NCI-H1105 treated with DMSO at 0.1 percent for 48 hours (cell line): Measurements from ENCODE around the gene EDNRB.
"Not testable (repeated sequence)": the region's sequence is repeated elsewhere in the genome, so short reads cannot be mapped to it uniquely, and the experiment has no call there.

Experiments used
- DNase-seq: peaks from one replicate; lab custom pipeline; 2025; lab: John Stamatoyannopoulos, UW

EDNRB gene

GRCh38 chr13:77918391-77919245 lies at the start of gene EDNRB:
Gene EDNRB (minus strand): TSS chr13:77918831. CDS start chr13:77918573, 258 bp downstream.
- no peak for DNase-seq

DNA sequence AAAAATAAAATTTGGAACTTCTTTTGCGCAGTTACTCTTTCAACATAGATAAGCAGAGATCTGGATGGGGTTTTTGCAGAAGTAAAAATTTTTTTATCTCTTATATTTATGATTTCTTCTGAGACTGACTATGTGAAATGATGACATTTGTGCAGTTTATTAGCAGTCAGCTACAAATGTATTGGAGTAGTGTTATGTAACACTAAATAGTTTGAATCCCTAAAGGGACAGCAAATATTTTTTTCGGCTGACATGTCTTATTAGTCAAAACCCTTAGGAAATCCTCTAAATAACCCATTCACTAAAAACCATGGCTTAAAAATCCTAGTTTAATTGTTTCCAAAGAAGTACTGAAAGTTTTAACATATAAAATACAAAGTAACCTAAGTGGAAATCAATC lies 48.0 kb upstream of the EDNRB start:
- no peak for DNase-seq

DNA sequence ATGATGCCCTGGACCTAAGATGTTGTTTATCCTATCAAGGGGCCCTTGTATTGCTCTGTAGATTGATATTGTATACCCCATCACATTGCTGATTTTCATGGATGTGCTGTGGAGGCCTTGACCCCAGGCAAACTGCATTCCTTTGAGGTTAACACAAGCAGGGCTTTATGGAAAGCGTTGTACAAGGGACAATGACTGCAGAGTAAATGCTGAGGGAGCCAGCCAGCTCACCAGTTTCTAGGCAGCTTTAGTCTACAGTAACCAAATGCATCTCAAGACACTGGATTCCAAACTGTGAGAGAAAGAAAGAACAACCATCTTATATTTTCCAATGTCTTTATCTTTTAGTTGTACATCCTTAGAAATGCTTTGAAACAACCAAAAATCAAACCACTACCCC lies 34.1 kb upstream of the EDNRB start:
- DNase-seq: no peak

DNA sequence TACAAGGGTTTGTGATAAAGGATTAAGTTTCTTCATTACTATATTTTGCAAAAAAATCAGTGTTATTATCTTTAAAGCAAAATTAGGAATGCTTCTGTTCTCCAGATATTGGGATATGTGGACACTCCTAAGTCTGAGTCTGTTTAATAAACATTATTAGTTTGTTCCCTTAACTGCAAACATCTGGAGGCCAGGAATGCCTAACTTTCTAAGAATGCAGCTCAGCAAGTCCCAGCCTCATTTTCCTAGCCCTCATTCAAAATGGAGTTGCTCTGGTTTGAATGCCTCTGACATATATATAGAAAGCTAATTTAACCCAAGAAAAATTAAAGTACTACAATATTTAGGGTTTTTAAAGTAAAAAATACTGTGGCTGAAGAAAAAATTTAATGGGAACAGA lies 33.6 kb upstream of the EDNRB start:
- no peak for DNase-seq

DNA sequence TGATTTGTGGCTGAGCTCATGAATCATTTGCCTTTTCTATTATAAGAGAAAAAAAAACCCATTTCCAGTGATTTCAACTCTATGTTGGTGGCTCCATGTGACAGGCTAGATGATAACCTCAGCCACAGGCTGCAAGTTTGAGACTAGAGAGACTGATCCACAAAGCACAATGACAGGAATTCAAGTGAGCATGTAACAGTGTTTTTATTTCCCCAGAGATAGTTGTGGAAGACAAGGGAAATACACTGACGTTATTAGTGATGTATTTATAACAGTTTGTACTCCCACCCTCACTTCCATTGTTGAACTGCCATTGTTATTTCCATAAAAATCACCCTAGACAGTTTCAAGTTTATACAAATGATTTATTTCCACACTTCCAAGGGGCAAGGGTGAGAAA lies 27.9 kb upstream of the EDNRB start:
- DNase-seq: no peak

- DNase-seq: not testable (repeated sequence)
These were observed 16.4 kb upstream of the EDNRB start for GRCh38 chr13:77935063-77935462.

DNA sequence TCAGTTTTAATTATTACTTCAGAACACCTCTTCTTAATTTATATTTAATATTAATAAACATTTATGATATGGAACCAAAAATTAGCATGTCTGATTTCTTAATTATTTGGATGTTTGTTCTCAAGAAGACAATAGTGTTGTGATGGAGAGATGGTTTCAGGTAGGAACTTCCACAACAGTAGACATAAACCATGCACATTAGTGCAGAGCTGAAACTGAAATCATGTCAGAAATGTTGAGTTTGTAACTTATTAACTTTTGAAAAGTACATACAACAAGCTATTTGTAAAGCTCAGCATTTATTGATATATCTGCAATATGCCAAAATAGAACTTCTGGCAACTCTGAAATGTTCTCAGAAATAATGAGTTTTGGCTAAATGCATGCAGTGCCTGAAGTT lies 11.8 kb upstream of the EDNRB start:
- no peak for DNase-seq

DNA sequence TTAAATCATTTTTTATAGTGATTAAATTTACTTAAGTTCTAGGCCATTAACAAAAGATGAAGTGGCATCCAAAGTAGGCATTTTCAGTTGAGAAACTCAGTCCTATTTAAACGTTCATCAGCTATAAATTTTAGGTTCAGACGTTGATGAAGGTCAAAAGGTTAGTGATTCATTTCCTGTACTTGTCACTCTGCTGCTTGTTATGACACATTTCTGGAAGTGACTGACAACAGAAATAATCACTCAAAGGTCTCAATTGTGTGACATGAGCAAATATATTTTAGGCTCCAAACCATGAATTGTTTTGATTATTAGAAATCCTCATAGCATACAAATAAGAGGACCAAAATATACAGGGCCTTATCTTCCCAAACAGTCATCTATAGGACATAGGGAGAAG lies 10.3 kb upstream of the EDNRB start:
- no peak for DNase-seq

DNA sequence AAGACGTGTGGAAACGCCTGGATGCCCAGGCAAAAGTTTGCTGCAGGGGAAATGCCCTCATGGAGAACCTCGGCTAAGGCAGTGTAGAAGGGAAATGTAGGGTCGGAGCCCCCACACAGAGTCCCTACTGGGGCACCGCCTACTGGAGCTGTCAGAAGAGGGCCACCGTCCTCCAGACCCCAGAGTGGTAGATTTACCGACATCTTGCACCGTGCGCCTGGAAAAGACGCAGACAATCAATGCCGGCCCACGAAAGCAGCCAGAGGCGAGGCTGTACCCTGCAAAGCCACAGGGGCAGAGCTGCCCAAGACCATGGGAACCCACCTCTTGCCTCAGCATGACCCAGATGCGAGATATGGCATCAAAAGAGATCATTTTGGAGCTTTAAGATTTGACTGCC lies 7.0 kb upstream of the EDNRB start:
- no peak for DNase-seq

- no peak for DNase-seq
These were observed 1.3 kb upstream of the EDNRB start for GRCh38 chr13:77919921-77920294.

DNA sequence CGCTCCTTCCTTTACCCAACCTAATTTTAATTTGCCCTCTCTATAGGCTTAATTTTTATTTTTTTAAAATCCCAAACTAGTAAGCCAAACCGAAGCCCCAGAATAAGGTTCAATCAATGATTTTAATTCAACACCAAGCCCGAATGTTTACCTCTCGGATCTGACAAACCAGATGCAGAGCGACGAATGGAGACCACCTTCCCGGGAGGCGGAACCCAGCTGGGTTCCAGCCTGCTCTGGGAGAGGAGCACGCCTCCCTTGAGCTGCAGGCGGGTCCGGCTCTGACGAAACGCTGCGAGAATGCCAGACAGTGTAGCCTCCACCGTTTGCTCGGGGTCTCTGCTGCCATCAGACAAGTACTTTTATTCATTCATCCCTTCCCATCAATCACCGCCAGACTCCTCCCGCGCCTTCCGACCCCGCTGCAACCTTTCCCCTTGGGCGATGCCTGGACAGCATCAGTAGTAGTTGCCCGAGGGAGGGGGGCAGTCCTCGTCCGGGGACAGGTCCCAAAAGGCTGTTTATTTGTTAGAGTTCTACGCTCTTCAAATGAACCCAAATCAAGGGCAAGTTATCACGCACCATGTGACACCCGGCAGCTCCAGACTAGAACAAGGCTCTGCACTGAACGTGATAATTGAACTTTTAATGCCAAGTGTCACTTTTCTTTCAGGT lies 752 bp upstream of the EDNRB start:
- peak; percentile 19 for DNase-seq

DNA sequence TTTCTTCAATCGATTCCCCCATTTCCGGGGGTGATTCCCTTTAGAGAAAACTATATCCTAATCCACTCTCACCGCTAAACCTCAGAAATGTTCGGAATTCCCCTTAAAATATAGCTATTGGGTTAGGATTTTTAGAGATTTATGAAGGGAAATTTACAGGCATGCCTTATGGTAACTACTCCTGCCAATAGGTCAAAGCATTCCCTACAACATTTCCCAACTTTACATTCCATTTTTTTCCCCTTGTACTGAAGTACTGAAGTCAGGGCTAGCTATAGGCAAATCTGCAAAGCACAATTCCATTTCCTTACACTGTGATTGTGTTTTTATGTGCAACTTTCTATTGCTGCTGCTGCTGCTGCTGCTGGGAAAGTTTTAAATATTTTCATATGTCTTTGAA lies 2.1 kb downstream of the EDNRB start:
- no peak for DNase-seq

- no peak for DNase-seq
These were observed 2.9 kb downstream of the EDNRB start for GRCh38 chr13:77915686-77916085.

GRCh38 chr13:77913003-77913402 lies 5.6 kb downstream of the EDNRB start:
- DNase-seq: no peak

GRCh38 chr13:77911751-77912150 lies 6.9 kb downstream of the EDNRB start:
- DNase-seq: no peak

DNA sequence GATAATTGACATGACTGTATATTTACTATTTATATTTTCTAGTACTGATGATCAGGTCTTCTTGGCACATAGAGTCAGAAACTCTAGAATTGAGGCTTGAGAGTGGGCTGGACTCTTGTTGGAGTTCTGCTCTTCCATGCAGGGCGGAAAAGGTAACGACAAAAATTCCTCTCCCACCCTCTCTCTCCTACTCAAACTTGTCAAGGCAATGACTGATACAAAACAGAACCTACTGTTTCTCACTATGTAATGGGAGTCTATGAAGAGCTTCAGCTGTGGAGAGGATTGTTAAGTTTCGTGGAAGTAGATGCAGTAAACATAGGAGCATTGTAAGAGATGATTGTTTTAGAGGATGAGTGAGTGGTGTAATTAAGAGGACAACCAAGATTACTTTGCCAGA lies 8.8 kb downstream of the EDNRB start:
- DNase-seq: no peak

DNA sequence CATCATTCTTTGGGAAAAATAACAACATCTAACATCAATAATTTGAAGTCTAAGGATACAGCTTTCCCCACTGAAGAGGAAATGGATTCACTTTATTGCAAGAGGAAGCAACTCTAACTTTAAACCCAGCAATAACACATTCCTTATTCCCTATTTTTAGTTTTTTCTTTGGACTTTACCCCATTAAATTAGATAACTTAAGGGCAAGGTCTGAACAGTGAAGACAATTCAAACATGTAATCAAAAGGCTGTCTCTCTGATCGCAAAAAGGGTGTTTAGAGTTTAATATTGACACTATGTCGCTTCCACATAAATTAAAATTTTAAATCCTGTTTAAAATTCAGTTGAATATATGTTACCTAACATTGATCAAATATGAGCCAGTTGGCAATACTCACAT lies 10.1 kb downstream of the EDNRB start:
- DNase-seq: no peak

DNA sequence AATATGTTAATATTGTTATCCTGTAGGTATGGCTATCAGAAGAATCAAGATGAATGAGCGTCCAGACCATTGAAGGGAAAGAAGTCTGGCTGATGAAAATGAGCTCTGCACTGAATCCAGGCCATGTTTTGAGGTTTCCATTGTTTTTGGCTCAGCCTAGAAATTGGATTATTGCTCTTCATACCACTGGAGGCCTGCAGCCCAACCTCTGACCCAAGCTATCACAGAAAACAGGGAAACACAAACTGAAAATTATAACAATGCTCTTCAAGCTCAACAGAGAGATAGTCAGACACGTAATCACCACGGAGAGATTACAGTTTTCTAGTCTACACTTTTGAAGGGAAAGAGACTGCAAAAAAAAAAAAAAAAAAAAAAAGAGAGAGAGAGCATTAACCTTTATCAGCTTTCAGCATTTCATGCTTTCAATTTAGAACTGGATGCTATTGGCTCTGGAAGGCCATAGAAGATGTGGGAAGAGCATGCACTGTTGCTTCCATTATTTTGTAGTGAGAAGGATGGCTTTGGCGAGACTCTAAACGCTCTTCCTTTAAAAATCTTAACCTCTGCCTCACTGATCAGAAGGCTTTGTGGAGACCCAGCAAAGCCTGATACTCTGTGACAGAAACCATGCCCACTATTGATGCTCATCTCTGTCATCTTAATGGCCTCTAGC lies 10.8 kb downstream of the EDNRB start:
- no peak for DNase-seq

GRCh38 chr13:77904031-77904430 lies 14.6 kb downstream of the EDNRB start:
- no peak for DNase-seq

- DNase-seq: no peak
These were observed 15.2 kb downstream of the EDNRB start for GRCh38 chr13:77903435-77903834.

DNA sequence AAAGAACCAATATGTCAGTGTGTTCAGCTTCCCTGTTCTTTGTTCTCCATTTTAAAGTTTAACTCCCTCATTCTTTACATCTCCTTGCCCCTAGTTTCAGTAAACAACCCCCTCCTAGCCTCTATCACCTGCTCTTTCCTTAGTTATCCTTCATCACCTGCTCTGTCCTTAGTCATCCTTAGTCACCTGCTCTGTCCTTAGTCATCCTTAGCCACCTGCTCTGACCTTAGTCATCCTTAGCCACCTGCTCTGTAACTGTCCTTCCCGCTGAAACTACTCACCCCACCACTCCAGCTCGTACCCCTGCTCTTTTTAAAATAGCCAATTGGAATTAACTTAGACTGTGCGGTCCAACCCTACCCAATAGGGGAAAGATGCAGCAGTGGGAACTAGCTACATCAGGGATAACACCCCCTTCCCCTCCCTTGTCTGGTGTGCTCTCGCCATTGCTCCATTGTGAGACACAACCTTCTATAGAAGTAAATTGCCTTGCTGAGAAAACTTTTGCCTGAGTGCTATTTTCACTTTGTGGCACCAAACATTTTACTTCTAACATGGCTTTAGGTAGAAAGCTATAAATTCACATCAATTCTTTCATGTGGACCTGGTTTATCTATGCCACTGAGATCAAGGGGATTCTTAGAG lies 16.2 kb downstream of the EDNRB start:
- DNase-seq: no peak

DNA sequence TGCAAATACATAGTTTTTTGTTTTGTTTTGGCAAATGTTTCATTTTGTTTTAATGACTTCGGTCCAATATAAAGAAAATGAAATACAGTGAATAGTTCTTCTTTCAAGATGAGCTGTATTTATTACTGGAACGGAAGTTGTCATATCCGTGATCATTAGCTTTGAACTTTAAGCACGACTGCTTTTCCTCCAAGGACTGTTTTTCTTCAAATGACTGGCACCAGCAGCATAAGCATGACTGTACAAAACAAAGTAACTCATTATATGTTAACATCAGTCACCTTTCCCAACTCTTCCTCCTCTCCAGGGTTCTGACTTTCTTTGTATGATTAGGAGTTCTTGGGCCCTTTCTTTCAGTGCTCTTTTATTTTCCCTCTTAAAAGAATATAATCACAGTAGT lies 20.5 kb downstream of the EDNRB start:
- no peak for DNase-seq

DNA sequence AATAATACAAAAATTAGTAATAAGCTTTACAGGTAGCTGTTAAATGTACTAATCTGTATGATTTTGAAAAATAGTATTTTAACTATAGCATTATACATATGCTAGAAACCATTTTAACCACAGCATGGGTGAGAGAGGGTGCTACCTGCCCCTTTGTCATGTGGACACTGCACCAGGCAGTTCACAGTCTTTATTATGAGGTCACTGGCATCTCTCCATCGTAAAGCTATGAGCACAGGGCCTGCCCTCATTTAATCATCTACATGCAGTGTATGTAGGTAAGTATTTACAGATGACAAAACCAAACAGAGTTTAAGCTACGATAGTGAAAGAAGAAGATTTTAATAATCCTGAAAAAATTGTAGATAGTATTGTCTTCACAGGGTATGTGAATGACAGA lies 21.7 kb downstream of the EDNRB start:
- DNase-seq: no peak
